ENCODE results near the gene WIZ.
A peak's percentile ranks its signal among the peaks of the same experiment; 100 is the strongest.

Gene WIZ

GRCh38 chr19:15438124-15438496 is 11.6 kb downstream of the WIZ start:
- no peaks in the 10 kb centered on the region for H3K9me3 ChIP-seq (ENCODE audit: control insufficient read depth in 2 of 2, low read length in 2 of 2)
- H3K27ac ChIP-seq (ENCODE audit: low read depth in 2 of 2, low read length in 2 of 2) = no peak overlapping the region
- no peak overlapping the region for H3K9ac ChIP-seq (ENCODE audit: low read depth in 1 of 2, low read length in 2 of 2)
- no peaks in the 10 kb centered on the region for H3K27me3 ChIP-seq (ENCODE audit: control insufficient read depth in 2 of 2, insufficient read depth in 2 of 2, low read length in 2 of 2)
- peaks cover 0 to 5% of the 10 kb centered on the region in 2 donors for H3K4me1 ChIP-seq (ENCODE audit: control insufficient read depth in 2 of 2, insufficient read depth in 2 of 2, low read length in 2 of 2)
- H3K36me3 ChIP-seq (ENCODE audit: control insufficient read depth in 2 of 2, insufficient read depth in 2 of 2, low read length in 2 of 2) = no peaks in the 10 kb centered on the region
- no peak overlapping the region for H3K4me3 ChIP-seq (ENCODE audit: low read length in 2 of 2)

GRCh38 chr19:15437355-15438123 is 12.2 kb downstream of the WIZ start:
- no peak overlapping the region for H3K27ac ChIP-seq (ENCODE audit: low read depth in 2 of 2, low read length in 2 of 2)
- H3K4me1 ChIP-seq (ENCODE audit: control insufficient read depth in 2 of 2, insufficient read depth in 2 of 2, low read length in 2 of 2) = peaks cover 0 to 5% of the 10 kb centered on the region in 2 donors
- no peaks in the 10 kb centered on the region for H3K36me3 ChIP-seq (ENCODE audit: control insufficient read depth in 2 of 2, insufficient read depth in 2 of 2, low read length in 2 of 2)
- H3K9me3 ChIP-seq (ENCODE audit: control insufficient read depth in 2 of 2, low read length in 2 of 2) = no peaks in the 10 kb centered on the region
- H3K27me3 ChIP-seq (ENCODE audit: control insufficient read depth in 2 of 2, insufficient read depth in 2 of 2, low read length in 2 of 2) = no peaks in the 10 kb centered on the region
- no peak overlapping the region for H3K4me3 ChIP-seq (ENCODE audit: low read length in 2 of 2)
- H3K9ac ChIP-seq (ENCODE audit: low read depth in 1 of 2, low read length in 2 of 2) = no peak overlapping the region

- Histone ChIP-seq H3K27me3 (ENCODE audit: control insufficient read depth in 2 of 2, insufficient read depth in 2 of 2, low read length in 2 of 2) (no peaks in the 10 kb centered on the region), H3K27ac (ENCODE audit: low read depth in 2 of 2, low read length in 2 of 2) (no peak overlapping the region), H3K4me1 (ENCODE audit: control insufficient read depth in 2 of 2, insufficient read depth in 2 of 2, low read length in 2 of 2) (peaks cover 2 to 9% of the 10 kb centered on the region in 2 donors), H3K36me3 (ENCODE audit: control insufficient read depth in 2 of 2, insufficient read depth in 2 of 2, low read length in 2 of 2) (no peaks in the 10 kb centered on the region), H3K4me3 (ENCODE audit: low read length in 2 of 2) (no peak overlapping the region), H3K9ac (ENCODE audit: low read depth in 1 of 2, low read length in 2 of 2) (no peak overlapping the region), H3K9me3 (ENCODE audit: control insufficient read depth in 2 of 2, low read length in 2 of 2) (no peaks in the 10 kb centered on the region)
Observed at GRCh38 chr19:15436826-15437110, 13.0 kb downstream of the WIZ start.

- Histone ChIP-seq H3K4me1 (ENCODE audit: control insufficient read depth in 2 of 2, insufficient read depth in 2 of 2, low read length in 2 of 2) (peaks cover 7 to 14% of the 10 kb centered on the region in 2 donors), H3K9ac (ENCODE audit: low read depth in 1 of 2, low read length in 2 of 2) (no peak overlapping the region), H3K27ac (ENCODE audit: low read depth in 2 of 2, low read length in 2 of 2) (no peak overlapping the region), H3K4me3 (ENCODE audit: low read length in 2 of 2) (no peak overlapping the region), H3K9me3 (ENCODE audit: control insufficient read depth in 2 of 2, low read length in 2 of 2) (no peaks in the 10 kb centered on the region), H3K36me3 (ENCODE audit: control insufficient read depth in 2 of 2, insufficient read depth in 2 of 2, low read length in 2 of 2) (no peaks in the 10 kb centered on the region), H3K27me3 (ENCODE audit: control insufficient read depth in 2 of 2, insufficient read depth in 2 of 2, low read length in 2 of 2) (no peaks in the 10 kb centered on the region)
Observed at GRCh38 chr19:15436012-15436825, 13.5 kb downstream of the WIZ start.

GRCh38 chr19:15433519-15434069 is 16.2 kb downstream of the WIZ start:
- Histone ChIP-seq H3K9me3 (ENCODE audit: control insufficient read depth in 2 of 2, low read length in 2 of 2) (no peaks in the 10 kb centered on the region), H3K27ac (ENCODE audit: low read depth in 2 of 2, low read length in 2 of 2) (peak overlapping the region; percentile 80 to 81), H3K4me3 (ENCODE audit: low read length in 2 of 2) (peak overlapping the region; percentile 74 to 87), H3K4me1 (ENCODE audit: control insufficient read depth in 2 of 2, insufficient read depth in 2 of 2, low read length in 2 of 2) (peaks cover 12 to 22% of the 10 kb centered on the region in 2 donors), H3K36me3 (ENCODE audit: control insufficient read depth in 2 of 2, insufficient read depth in 2 of 2, low read length in 2 of 2) (no peaks in the 10 kb centered on the region), H3K27me3 (ENCODE audit: control insufficient read depth in 2 of 2, insufficient read depth in 2 of 2, low read length in 2 of 2) (no peaks in the 10 kb centered on the region), H3K9ac (ENCODE audit: low read depth in 1 of 2, low read length in 2 of 2) (no peak overlapping the region)

- Histone ChIP-seq H3K36me3 (ENCODE audit: control insufficient read depth in 2 of 2, insufficient read depth in 2 of 2, low read length in 2 of 2) (peaks cover 0 to under 1% of the 10 kb centered on the region in 2 donors), H3K4me1 (ENCODE audit: control insufficient read depth in 2 of 2, insufficient read depth in 2 of 2, low read length in 2 of 2) (peaks cover 12 to 22% of the 10 kb centered on the region in 2 donors), H3K9me3 (ENCODE audit: control insufficient read depth in 2 of 2, low read length in 2 of 2) (no peaks in the 10 kb centered on the region), H3K27ac (ENCODE audit: low read depth in 2 of 2, low read length in 2 of 2) (peak overlapping the region; percentile 80 to 81), H3K9ac (ENCODE audit: low read depth in 1 of 2, low read length in 2 of 2) (peak overlapping the region; percentile 70 to 72), H3K4me3 (ENCODE audit: low read length in 2 of 2) (peak overlapping the region; percentile 74 to 87), H3K27me3 (ENCODE audit: control insufficient read depth in 2 of 2, insufficient read depth in 2 of 2, low read length in 2 of 2) (no peaks in the 10 kb centered on the region)
Observed at GRCh38 chr19:15432629-15433518, 16.9 kb downstream of the WIZ start.

- H3K27ac ChIP-seq (ENCODE audit: low read depth in 2 of 2, low read length in 2 of 2) = no peak overlapping the region
- H3K36me3 ChIP-seq (ENCODE audit: control insufficient read depth in 2 of 2, insufficient read depth in 2 of 2, low read length in 2 of 2) = peaks cover 1 to 8% of the 10 kb centered on the region in 2 donors
- peaks cover 12 to 22% of the 10 kb centered on the region in 2 donors for H3K4me1 ChIP-seq (ENCODE audit: control insufficient read depth in 2 of 2, insufficient read depth in 2 of 2, low read length in 2 of 2)
- H3K27me3 ChIP-seq (ENCODE audit: control insufficient read depth in 2 of 2, insufficient read depth in 2 of 2, low read length in 2 of 2) = no peaks in the 10 kb centered on the region
- peak overlapping the region; percentile 74 to 81 for H3K4me3 ChIP-seq (ENCODE audit: low read length in 2 of 2)
- peak overlapping the region; percentile 62 to 68 for H3K9ac ChIP-seq (ENCODE audit: low read depth in 1 of 2, low read length in 2 of 2)
- H3K9me3 ChIP-seq (ENCODE audit: control insufficient read depth in 2 of 2, low read length in 2 of 2) = no peaks in the 10 kb centered on the region
Observed at GRCh38 chr19:15432018-15432494, 17.7 kb downstream of the WIZ start.

GRCh38 chr19:15431396-15432017 is 18.2 kb downstream of the WIZ start:
- H3K4me1 ChIP-seq (ENCODE audit: control insufficient read depth in 2 of 2, insufficient read depth in 2 of 2, low read length in 2 of 2) = peaks cover 12 to 22% of the 10 kb centered on the region in 2 donors
- peak overlapping the region; percentile 62 to 68 for H3K9ac ChIP-seq (ENCODE audit: low read depth in 1 of 2, low read length in 2 of 2)
- peaks cover 7 to 13% of the 10 kb centered on the region in 2 donors for H3K36me3 ChIP-seq (ENCODE audit: control insufficient read depth in 2 of 2, insufficient read depth in 2 of 2, low read length in 2 of 2)
- no peaks in the 10 kb centered on the region for H3K9me3 ChIP-seq (ENCODE audit: control insufficient read depth in 2 of 2, low read length in 2 of 2)
- no peak overlapping the region for H3K27ac ChIP-seq (ENCODE audit: low read depth in 2 of 2, low read length in 2 of 2)
- peak overlapping the region; percentile 74 to 81 for H3K4me3 ChIP-seq (ENCODE audit: low read length in 2 of 2)
- H3K27me3 ChIP-seq (ENCODE audit: control insufficient read depth in 2 of 2, insufficient read depth in 2 of 2, low read length in 2 of 2) = no peaks in the 10 kb centered on the region

GRCh38 chr19:15430526-15431120 is 19.1 kb downstream of the WIZ start:
- Histone ChIP-seq H3K9ac (ENCODE audit: low read depth in 1 of 2, low read length in 2 of 2) (no peak overlapping the region), H3K27me3 (ENCODE audit: control insufficient read depth in 2 of 2, insufficient read depth in 2 of 2, low read length in 2 of 2) (no peaks in the 10 kb centered on the region), H3K4me3 (ENCODE audit: low read length in 2 of 2) (peak overlapping the region in 1 of 2 donors; percentile 81), H3K4me1 (ENCODE audit: control insufficient read depth in 2 of 2, insufficient read depth in 2 of 2, low read length in 2 of 2) (peaks cover 12 to 22% of the 10 kb centered on the region in 2 donors), H3K36me3 (ENCODE audit: control insufficient read depth in 2 of 2, insufficient read depth in 2 of 2, low read length in 2 of 2) (peaks cover 13 to 19% of the 10 kb centered on the region in 2 donors), H3K27ac (ENCODE audit: low read depth in 2 of 2, low read length in 2 of 2) (no peak overlapping the region), H3K9me3 (ENCODE audit: control insufficient read depth in 2 of 2, low read length in 2 of 2) (no peaks in the 10 kb centered on the region)
